ENCODE measurements around the gene NTRK2.

Gene NTRK2

GRCh38 chr9:84668196-84669012, 1.1 kb upstream of the NTRK2 start:
- H3K36me3 ChIP-seq (ENCODE audit: insufficient read depth, low read length), result no peaks in the 10 kb centered on the region
- no peaks in the 10 kb centered on the region for H3F3A ChIP-seq (ENCODE audit: insufficient read depth, low read length)
- no peak overlapping the region for H2AFZ ChIP-seq (ENCODE audit: low read length)
- H3K4me2 ChIP-seq (ENCODE audit: low read length), result no peak overlapping the region
- TF ChIP-seq CTCF (IDR thresholded peaks at IDR 0.05; ENCODE audit: low read length) (no peak), EZH2 (IDR thresholded peaks at IDR 0.05; ENCODE audit: borderline replicate concordance, low read length) (no peak)
- H3K4me3 ChIP-seq (ENCODE audit: low read depth, low read length, poor library complexity, severe bottlenecking), result no peak overlapping the region
- no peaks in the 10 kb centered on the region for H3K4me1 ChIP-seq (ENCODE audit: insufficient read depth, low read length, severe bottlenecking)
- H4K20me1 ChIP-seq (ENCODE audit: insufficient read depth, low read length), result no peaks in the 10 kb centered on the region
- no peaks in the 10 kb centered on the region for H3K27me3 ChIP-seq (ENCODE audit: insufficient read depth, low read length)
- H3K9me3 ChIP-seq (ENCODE audit: low read length), result no peaks in the 10 kb centered on the region
- no peaks in the 10 kb centered on the region for H3K79me2 ChIP-seq (ENCODE audit: insufficient read depth, low read length)
- H3K9ac ChIP-seq (ENCODE audit: low read length), result no peak overlapping the region
- no peaks in the 10 kb centered on the region for H3K9me2 ChIP-seq (ENCODE audit: low read depth, low read length)
- H3K27ac ChIP-seq (ENCODE audit: low read depth, low read length, poor library complexity, severe bottlenecking), result no peak overlapping the region

GRCh38 chr9:84669013-84669287, 579 bp upstream of the NTRK2 start:
- no peak overlapping the region for H3K27ac ChIP-seq (ENCODE audit: low read depth, low read length, poor library complexity, severe bottlenecking)
- no peak overlapping the region for H3K9ac ChIP-seq (ENCODE audit: low read length)
- no peak for TF ChIP-seq CTCF (IDR thresholded peaks at IDR 0.05; ENCODE audit: low read length)
- no peak for TF ChIP-seq EZH2 (IDR thresholded peaks at IDR 0.05; ENCODE audit: borderline replicate concordance, low read length)
- H3K9me3 ChIP-seq (ENCODE audit: low read length), result no peaks in the 10 kb centered on the region
- no peaks in the 10 kb centered on the region for H3K36me3 ChIP-seq (ENCODE audit: insufficient read depth, low read length)
- H3K4me3 ChIP-seq (ENCODE audit: low read depth, low read length, poor library complexity, severe bottlenecking), result no peak overlapping the region
- no peaks in the 10 kb centered on the region for H3K4me1 ChIP-seq (ENCODE audit: insufficient read depth, low read length, severe bottlenecking)
- H4K20me1 ChIP-seq (ENCODE audit: insufficient read depth, low read length), result no peaks in the 10 kb centered on the region
- no peak overlapping the region for H2AFZ ChIP-seq (ENCODE audit: low read length)
- H3K27me3 ChIP-seq (ENCODE audit: insufficient read depth, low read length), result no peaks in the 10 kb centered on the region
- H3K9me2 ChIP-seq (ENCODE audit: low read depth, low read length), result no peaks in the 10 kb centered on the region
- no peaks in the 10 kb centered on the region for H3K79me2 ChIP-seq (ENCODE audit: insufficient read depth, low read length)
- H3F3A ChIP-seq (ENCODE audit: insufficient read depth, low read length), result no peaks in the 10 kb centered on the region
- no peak overlapping the region for H3K4me2 ChIP-seq (ENCODE audit: low read length)

- Histone ChIP-seq H2AFZ (ENCODE audit: low read length) (no peak overlapping the region), H3K27me3 (ENCODE audit: insufficient read depth, low read length) (no peaks in the 10 kb centered on the region)
These were observed 861 bp downstream of the NTRK2 start for GRCh38 chr9:84670138-84671041.

More at GRCh38 chr9:84670138-84671041, 861 bp downstream of the NTRK2 start:
- Histone ChIP-seq H3K9ac (ENCODE audit: low read length) (no peak overlapping the region), H3K4me2 (ENCODE audit: low read length) (no peak overlapping the region), H3K9me3 (ENCODE audit: low read length) (no peaks in the 10 kb centered on the region), H3K27ac (ENCODE audit: low read depth, low read length, poor library complexity, severe bottlenecking) (no peak overlapping the region), H3K79me2 (ENCODE audit: insufficient read depth, low read length) (no peaks in the 10 kb centered on the region), H3F3A (ENCODE audit: insufficient read depth, low read length) (no peaks in the 10 kb centered on the region), H3K36me3 (ENCODE audit: insufficient read depth, low read length) (no peaks in the 10 kb centered on the region), H3K9me2 (ENCODE audit: low read depth, low read length) (no peaks in the 10 kb centered on the region), H3K4me1 (ENCODE audit: insufficient read depth, low read length, severe bottlenecking) (no peaks in the 10 kb centered on the region), H3K4me3 (ENCODE audit: low read depth, low read length, poor library complexity, severe bottlenecking) (no peak overlapping the region), H4K20me1 (ENCODE audit: insufficient read depth, low read length) (no peaks in the 10 kb centered on the region)
- no peak for TF ChIP-seq CTCF (IDR thresholded peaks at IDR 0.05; ENCODE audit: low read length)
- no peak for TF ChIP-seq EZH2 (IDR thresholded peaks at IDR 0.05; ENCODE audit: borderline replicate concordance, low read length)
